Transverse colon (tissue), 4 donors: ENCODE data around the gene TMEM108. TPM values are rescaled to one million over a fixed set of nuclear protein-coding genes. Genes with fewer than 3 reads are reported as not detected.

ENCODE experiments used
- DNase-seq: peaks from one replicate; pipeline ENCODE4 v3.0.0-alpha.2; 2019
- H3K27ac ChIP-seq, 4 donors: fragments of 200-600 bp; sonication (generic); 2 replicates each; pipeline ENCODE4 v1.5.1; 2016 to 2018; ENCODE audit warnings: inconsistent platforms in 4 of 4
- H3K27me3 ChIP-seq: fragments of 200-600 bp; sonication (generic); 2 replicates; pipeline ENCODE4 v1.5.1; 2017; ENCODE audit warnings: inconsistent platforms
- H3K36me3 ChIP-seq, 4 donors: fragments of 200-600 bp; sonication (generic); 2 replicates each; pipeline ENCODE4 v1.5.1; 2017 to 2019; ENCODE audit warnings: inconsistent platforms in 4 of 4
- H3K4me1 ChIP-seq, 4 donors: fragments of 200-600 bp; sonication (generic); 2 replicates each; pipeline ENCODE4 v1.5.1; 2017 to 2020; ENCODE audit warnings: inconsistent platforms in 4 of 4
- H3K4me3 ChIP-seq, 4 donors: fragments of 200-600 bp; sonication (generic); 1 replicate in 1 of 4; 2 replicates in 3 of 4; pipeline versions ENCODE4 v1.5.1 to v1.6.1; 2017 to 2019; ENCODE audit warnings: inconsistent platforms in 4 of 4
- H3K9me3 ChIP-seq, 2 donors: fragments of 200-600 bp; sonication (generic); 2 replicates each; pipeline ENCODE4 v1.5.1; 2017 to 2019; ENCODE audit warnings: inconsistent platforms in 2 of 2
- CTCF ChIP-seq, 5 experiments: fragments of 200-600 bp in 3 of 5; fragments of 450-650 bp in 2 of 5; sonication (generic) in 3 of 5; IDR thresholded peaks; 1 replicate in 2 of 5; 2 replicates in 3 of 5; pipeline ENCODE4 v1.5.1; 2016 to 2017; ENCODE audit warnings: antibody characterized with exemption in 5 of 5, inconsistent platforms in 3 of 5, mild to moderate bottlenecking in 2 of 5, moderate library complexity in 1 of 5
- EP300 ChIP-seq: sonication (generic); formaldehyde crosslinking; IDR thresholded peaks from one replicate; pipeline ENCODE4 v1.6.1; 2017; ENCODE audit warnings: antibody characterized with exemption, low read depth
- POLR2A ChIP-seq: fragments of 450-650 bp; IDR thresholded peaks from one replicate; pipeline ENCODE4 v1.6.1; 2016; ENCODE audit warnings: antibody characterized with exemption, mild to moderate bottlenecking, moderate library complexity
- POLR2AphosphoS5 ChIP-seq, 3 donors: sonication (generic); formaldehyde crosslinking; IDR thresholded peaks; one replicate each; pipeline ENCODE4 v1.6.1; 2016; ENCODE audit warnings: antibody characterized with exemption in 3 of 3
- WGBS, 2 donors: methylation state at CpG; one replicate each; pipeline ENCODE4 v1.1.5; 2018; ENCODE audit warnings: low coverage in 1 of 2; 5-methylcytosine and 5-hydroxymethylcytosine counted together
- in situ Hi-C, 4 donors: fragments of 200-750 bp; cut with MboI; loops; one replicate each; pipeline versions ENCODE4 v1.15.0 to v1.15.1; 2017; ENCODE audit warnings: low sequenced_read_pairs in 3 of 4, low pct_ligation_motif_present in 1 of 4, low pct_unique_long_range_greater_than_20kb in 1 of 4
- intact Hi-C: fragments of 100-400 bp; cut with DNase I; formaldehyde crosslinking; loops from one replicate; pipeline ENCODE4 v1.15.1; 2023; ENCODE audit warnings: low total_unique reads
- total RNA-seq, 4 donors: library from RNA; depleted of rRNA; stranded (reverse); fragments of >200 nt; gene quantifications; one replicate each; pipeline ENCODE4 v1.1.0, GENCODE V29; 2016

TMEM108 gene
- total RNA-seq, 4 donors from 2014 or later, result 0.14 to 1.4 (median 0.80) TPM; not detected in 1

DNA sequence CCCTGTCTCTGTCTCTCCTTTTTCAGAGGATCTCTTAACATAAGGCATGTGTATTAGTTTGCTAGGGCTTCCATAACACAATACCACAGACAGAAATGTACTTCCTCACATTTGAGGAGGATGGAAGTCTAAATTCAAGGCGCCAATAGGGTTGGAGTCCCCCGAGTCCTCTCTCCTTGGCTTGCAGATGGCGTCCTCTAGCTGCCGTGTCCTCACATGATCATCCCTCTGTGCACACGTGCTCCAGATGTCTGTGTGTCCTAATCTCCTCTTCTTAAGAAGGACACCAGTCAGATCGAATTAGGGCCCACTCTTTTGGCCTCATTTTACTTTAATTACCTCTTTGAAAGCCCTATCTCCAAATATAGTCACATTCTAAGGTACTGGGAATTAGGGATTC is 338.6 kb downstream of the TMEM108 start:
- Histone ChIP-seq H3K4me1 (no peaks in the 10 kb centered on the region), H3K36me3 (no peaks in the 10 kb centered on the region), H3K27me3 (no peaks in the 10 kb centered on the region), H3K4me3 (no peak overlapping the region), H3K9me3 (no peaks in the 10 kb centered on the region), H3K27ac (no peak overlapping the region)
- in situ Hi-C loops (loop anchor here in 3 of 4 donors (25.0 kb wide), 2 partner anchors 340 to 640 kb away; partner anchors contain the start of gene TMEM108 (in 3 of the 3)), intact Hi-C loops (no loop called here)
- DNase-seq, result no peak
- TF ChIP-seq EP300, result no peak
- TF ChIP-seq POLR2AphosphoS5 (IDR thresholded peaks at IDR 0.05), result no peak
- no peak for TF ChIP-seq CTCF (IDR thresholded peaks at IDR 0.05)
- no peak for TF ChIP-seq POLR2A
- 66% methylated on average over 6 of the region's 6 CpGs; no CpG with 5 or more reads in 1 of the 2 donors for WGBS, 2 donors

- intact Hi-C loops (no loop called here), in situ Hi-C loops (loop anchor here in 3 of 4 donors (25.0 kb wide), 2 partner anchors 340 to 640 kb away; partner anchors contain the start of gene TMEM108 (in 3 of the 3))
- no peak overlapping the region for H3K27ac ChIP-seq
- 83% methylated on average over 3 of the region's 3 CpGs; no CpG with 5 or more reads in 1 of the 2 donors for WGBS, 2 donors
- no peak for DNase-seq
- H3K36me3 ChIP-seq, result no peaks in the 10 kb centered on the region
- H3K27me3 ChIP-seq, result no peaks in the 10 kb centered on the region
- TF ChIP-seq POLR2AphosphoS5 (IDR thresholded peaks at IDR 0.05), result no peak
- no peak for TF ChIP-seq POLR2A
- TF ChIP-seq CTCF (IDR thresholded peaks at IDR 0.05), result peak in 1 of 5 experiments; percentile 4
- no peaks in the 10 kb centered on the region for H3K4me1 ChIP-seq
- H3K4me3 ChIP-seq, result no peak overlapping the region
- no peaks in the 10 kb centered on the region for H3K9me3 ChIP-seq
Measured at GRCh38 chr3:133377396-133377795, 339.2 kb downstream of the TMEM108 start.

GRCh38 chr3:133379926-133380325 is 341.7 kb downstream of the TMEM108 start:
- no peak overlapping the region for H3K27ac ChIP-seq
- intact Hi-C loops (no loop called here), in situ Hi-C loops (loop anchor here in 3 of 4 donors (10.0 to 25.0 kb wide), 3 partner anchors 343 to 645 kb away; partner anchors contain the start of gene TMEM108 (in 3 of the 3))
- H3K4me3 ChIP-seq, result no peak overlapping the region
- TF ChIP-seq POLR2A (no peak), EP300 (no peak), CTCF (IDR thresholded peaks at IDR 0.05) (no peak)
- H3K4me1 ChIP-seq, result no peaks in the 10 kb centered on the region
- no peaks in the 10 kb centered on the region for H3K36me3 ChIP-seq
- no peak for DNase-seq
- WGBS, 2 donors, result 92% methylated on average over 19 of the region's 19 CpGs; no CpG with 5 or more reads in 1 of the 2 donors
- H3K27me3 ChIP-seq, result no peaks in the 10 kb centered on the region
- H3K9me3 ChIP-seq, result no peaks in the 10 kb centered on the region

- intact Hi-C loops, result no loop called here
- Histone ChIP-seq H3K27ac (no peak overlapping the region), H3K9me3 (no peaks in the 10 kb centered on the region), H3K4me3 (no peak overlapping the region), H3K4me1 (no peaks in the 10 kb centered on the region), H3K27me3 (no peaks in the 10 kb centered on the region), H3K36me3 (no peaks in the 10 kb centered on the region)
- WGBS, 2 donors, result 93% methylated on average over 16 of the region's 16 CpGs; no CpG with 5 or more reads in 1 of the 2 donors
- TF ChIP-seq CTCF (IDR thresholded peaks at IDR 0.05), result no peak
- no peak for TF ChIP-seq POLR2A
- no peak for TF ChIP-seq EP300
- TF ChIP-seq POLR2AphosphoS5 (IDR thresholded peaks at IDR 0.05), result no peak
- in situ Hi-C loops, result loop anchor here in 3 of 4 donors (10.0 to 25.0 kb wide), 3 partner anchors 343 to 646 kb away; partner anchors contain the start of gene TMEM108 (in 3 of the 3)
- no peak for DNase-seq
Measured at GRCh38 chr3:133380481-133381225, 342.5 kb downstream of the TMEM108 start.
